Stimulated activated CD8-positive, alpha-beta memory T cell treated with anti-CD3 and anti-CD28 coated beads, Interleukin-15, amount 100 ng/mL, for 24 hours (primary cell): ENCODE data around the gene TEC.

ENCODE experiments used
- DNase-seq: peaks from one replicate; pipeline ENCODE4 v3.0.0-alpha.2; 2020; ENCODE audit warnings: low read depth

TEC gene

GRCh38 chr4:48162162-48162561 is 107.5 kb downstream of the TEC start:
- DNase-seq, result no peak

GRCh38 chr4:48157271-48157670 is 112.4 kb downstream of the TEC start:
- DNase-seq, result no peak

GRCh38 chr4:48156423-48156822 is 113.2 kb downstream of the TEC start:
- no peak for DNase-seq

- no peak for DNase-seq
These were observed 115.7 kb downstream of the TEC start for GRCh38 chr4:48153791-48154550.

- no peak for DNase-seq
These were observed 117.4 kb downstream of the TEC start for GRCh38 chr4:48152259-48152658.

- DNase-seq, result no peak
These were observed 119.7 kb downstream of the TEC start for GRCh38 chr4:48149827-48150370.

- no peak for DNase-seq
These were observed 122.0 kb downstream of the TEC start for GRCh38 chr4:48147621-48148020.

- no peak for DNase-seq
These were observed 128.6 kb downstream of the TEC start for GRCh38 chr4:48141048-48141447.

GRCh38 chr4:48139691-48140090 is 129.9 kb downstream of the TEC start:
- no peak for DNase-seq

- DNase-seq, result no peak
These were observed 130.7 kb downstream of the TEC start for GRCh38 chr4:48138936-48139335.

GRCh38 chr4:48138511-48138910 is 131.1 kb downstream of the TEC start:
- no peak for DNase-seq

- no peak for DNase-seq
These were observed 131.8 kb downstream of the TEC start for GRCh38 chr4:48137846-48138245.

GRCh38 chr4:48134081-48134480 is 135.6 kb downstream of the TEC start, which contains the start of gene TXK:
Gene TXK, minus strand, starts transcription at chr4:48134250. Its CDS starts 80 bp downstream, at chr4:48134170.
- DNase-seq, result no peak

GRCh38 chr4:48133669-48134068 is 136.0 kb downstream of the TEC start:
- DNase-seq, result no peak

- DNase-seq, result no peak
These were observed 137.9 kb downstream of the TEC start for GRCh38 chr4:48131736-48132135.

- no peak for DNase-seq
These were observed 139.5 kb downstream of the TEC start for GRCh38 chr4:48130100-48130499.

- no peak for DNase-seq
These were observed 140.2 kb downstream of the TEC start for GRCh38 chr4:48129307-48130014.

GRCh38 chr4:48127682-48128404 is 141.8 kb downstream of the TEC start:
- peak; percentile 40 for DNase-seq

GRCh38 chr4:48127231-48127630 is 142.4 kb downstream of the TEC start:
- DNase-seq, result no peak

- DNase-seq, result no peak
These were observed 143.0 kb downstream of the TEC start for GRCh38 chr4:48126621-48127020.

GRCh38 chr4:48124870-48125269 is 144.8 kb downstream of the TEC start:
- no peak for DNase-seq

GRCh38 chr4:48122756-48123155 is 146.9 kb downstream of the TEC start:
- DNase-seq, result no peak

GRCh38 chr4:48121180-48121579 is 148.5 kb downstream of the TEC start:
- no peak for DNase-seq
